ENCODE results near the gene KRT72.

Gene KRT72

DNA sequence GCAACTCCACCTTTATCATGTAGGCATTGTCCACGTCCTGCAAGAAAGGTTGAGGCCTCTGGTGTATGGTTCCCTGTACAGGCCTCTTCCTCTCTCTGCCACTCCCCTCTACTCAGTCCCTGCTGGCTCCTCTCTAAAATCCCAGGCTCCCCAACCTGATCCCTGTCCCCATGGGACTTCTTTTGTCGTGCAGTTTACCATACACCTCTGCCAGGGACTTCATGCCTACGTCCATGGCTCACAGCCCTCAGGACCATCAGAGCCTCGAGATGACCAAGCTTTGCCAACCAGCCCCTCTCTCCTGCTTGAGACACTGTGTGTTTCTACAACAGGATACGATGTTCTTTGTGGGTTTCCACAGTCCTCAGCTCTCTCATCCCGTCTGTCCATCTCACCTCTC is 47.8 kb upstream of the KRT72 start:
- no peaks in the 10 kb centered on the region for H3K4me1 ChIP-seq (ENCODE audit: control insufficient read depth, insufficient read depth, low read length)
- TF ChIP-seq ZNF48 (tag by site-specific recombination; IDR thresholded peaks at IDR 0.05) (no peak), ZNF214 (tag by site-specific recombination; IDR thresholded peaks at IDR 0.05; ENCODE audit: borderline replicate concordance) (no peak), ZNF146 (tag by site-specific recombination; IDR thresholded peaks at IDR 0.05) (no peak), PRDM1 (tag by site-specific recombination; IDR thresholded peaks at IDR 0.05) (no peak)
- TF ChIP-seq, protein P1, sequence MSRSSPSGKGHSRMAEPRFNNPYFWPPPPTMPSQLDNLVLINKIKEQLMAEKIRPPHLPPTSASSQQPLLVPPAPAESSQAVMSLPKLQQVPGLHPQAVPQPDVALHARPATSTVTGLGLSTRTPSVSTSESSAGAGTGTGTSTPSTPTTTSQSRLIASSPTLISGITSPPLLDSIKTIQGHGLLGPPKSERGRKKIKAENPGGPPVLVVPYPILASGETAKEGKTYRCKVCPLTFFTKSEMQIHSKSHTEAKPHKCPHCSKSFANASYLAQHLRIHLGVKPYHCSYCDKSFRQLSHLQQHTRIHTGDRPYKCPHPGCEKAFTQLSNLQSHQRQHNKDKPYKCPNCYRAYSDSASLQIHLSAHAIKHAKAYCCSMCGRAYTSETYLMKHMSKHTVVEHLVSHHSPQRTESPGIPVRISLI (tag by site-specific recombination; IDR thresholded peaks at IDR 0.05) = no peak
- CTCF ChIA-PET = no interaction called here

DNA sequence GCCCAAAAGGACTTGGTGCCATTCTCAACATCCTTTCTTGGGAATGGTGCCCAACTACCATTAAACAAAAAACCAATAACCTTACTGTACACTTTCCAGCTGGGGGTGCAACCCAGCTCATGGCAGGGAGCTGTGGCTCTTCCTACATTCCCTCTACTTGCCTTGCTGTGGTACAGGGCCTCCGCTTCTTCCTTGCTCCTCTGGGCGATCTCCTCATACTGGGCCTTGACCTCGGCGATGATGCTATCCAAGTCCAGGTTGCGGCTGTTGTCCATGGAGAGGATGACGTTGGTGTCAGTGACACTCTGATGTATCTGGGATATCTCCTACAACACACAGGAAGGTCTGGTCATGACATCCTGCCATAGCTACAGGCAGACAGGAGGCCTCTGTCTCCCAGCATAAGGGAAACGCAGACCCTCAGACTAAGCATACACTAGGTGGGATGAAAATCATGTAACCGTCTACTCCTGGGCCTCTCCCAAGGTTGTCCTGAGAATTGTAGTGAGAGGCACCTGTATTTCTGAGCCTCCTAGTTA is 46.8 kb upstream of the KRT72 start:
- ChIA-PET CTCF (interaction anchor here (0.6 to 1.2 kb wide), 2 partner anchors 218 to 253 kb away, joined by 3 to 4 read pairs; no protein-coding TSS in a partner anchor), POLR2A (no interaction called here)
- Histone ChIP-seq H3K4me1 (ENCODE audit: control insufficient read depth, insufficient read depth, low read length) (no peaks in the 10 kb centered on the region), H3K36me3 (ENCODE audit: control insufficient read depth in 2 of 2, insufficient read depth in 1 of 2, low read length in 2 of 2) (no peaks in the 10 kb centered on the region), H3K4me3 (ENCODE audit: low read depth, low read length) (no peak overlapping the region), H3K27ac (ENCODE audit: extremely low read depth, low read depth, low read length) (no peak overlapping the region), H3K9me3 (ENCODE audit: control insufficient read depth, insufficient read depth, low read depth, low read length) (no peaks in the 10 kb centered on the region)
- no peak for TF ChIP-seq ZNF561 (tag by site-specific recombination; IDR thresholded peaks at IDR 0.05; ENCODE audit: borderline replicate concordance)
- TF ChIP-seq HOXA7 (CRISPR knock-in tag; IDR thresholded peaks at IDR 0.05; ENCODE audit: borderline replicate concordance) = no peak
- TF ChIP-seq ZNF624 (tag by site-specific recombination; IDR thresholded peaks at IDR 0.05) = no peak
- no peak for TF ChIP-seq HOXD13 (CRISPR knock-in tag; IDR thresholded peaks at IDR 0.05; ENCODE audit: borderline replicate concordance)
- no peak for TF ChIP-seq KLF16 (tag by site-specific recombination; IDR thresholded peaks at IDR 0.05)
- no peak for TF ChIP-seq ZXDB (tag by site-specific recombination; IDR thresholded peaks at IDR 0.05)
- no peak for TF ChIP-seq ZNF174 (tag by site-specific recombination; IDR thresholded peaks at IDR 0.05)
- TF ChIP-seq RBAK (tag by site-specific recombination; IDR thresholded peaks at IDR 0.05) = no peak
- TF ChIP-seq YY2 (tag by site-specific recombination; IDR thresholded peaks at IDR 0.05) = no peak
- TF ChIP-seq BCL11B (tag by site-specific recombination; IDR thresholded peaks at IDR 0.05; ENCODE audit: low read depth) = no peak
- TF ChIP-seq ZNF140 (tag by site-specific recombination; IDR thresholded peaks at IDR 0.05) = no peak
- TF ChIP-seq, protein P2, sequence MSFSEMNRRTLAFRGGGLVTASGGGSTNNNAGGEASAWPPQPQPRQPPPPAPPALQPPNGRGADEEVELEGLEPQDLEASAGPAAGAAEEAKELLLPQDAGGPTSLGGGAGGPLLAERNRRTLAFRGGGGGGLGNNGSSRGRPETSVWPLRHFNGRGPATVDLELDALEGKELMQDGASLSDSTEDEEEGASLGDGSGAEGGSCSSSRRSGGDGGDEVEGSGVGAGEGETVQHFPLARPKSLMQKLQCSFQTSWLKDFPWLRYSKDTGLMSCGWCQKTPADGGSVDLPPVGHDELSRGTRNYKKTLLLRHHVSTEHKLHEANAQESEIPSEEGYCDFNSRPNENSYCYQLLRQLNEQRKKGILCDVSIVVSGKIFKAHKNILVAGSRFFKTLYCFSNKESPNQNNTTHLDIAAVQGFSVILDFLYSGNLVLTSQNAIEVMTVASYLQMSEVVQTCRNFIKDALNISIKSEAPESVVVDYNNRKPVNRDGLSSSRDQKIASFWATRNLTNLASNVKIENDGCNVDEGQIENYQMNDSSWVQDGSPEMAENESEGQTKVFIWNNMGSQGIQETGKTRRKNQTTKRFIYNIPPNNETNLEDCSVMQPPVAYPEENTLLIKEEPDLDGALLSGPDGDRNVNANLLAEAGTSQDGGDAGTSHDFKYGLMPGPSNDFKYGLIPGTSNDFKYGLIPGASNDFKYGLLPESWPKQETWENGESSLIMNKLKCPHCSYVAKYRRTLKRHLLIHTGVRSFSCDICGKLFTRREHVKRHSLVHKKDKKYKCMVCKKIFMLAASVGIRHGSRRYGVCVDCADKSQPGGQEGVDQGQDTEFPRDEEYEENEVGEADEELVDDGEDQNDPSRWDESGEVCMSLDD (tag by site-specific recombination; IDR thresholded peaks at IDR 0.05) = no peak
- TF ChIP-seq KLF1 (tag by site-specific recombination; IDR thresholded peaks at IDR 0.05) = no peak
- TF ChIP-seq, protein P3, sequence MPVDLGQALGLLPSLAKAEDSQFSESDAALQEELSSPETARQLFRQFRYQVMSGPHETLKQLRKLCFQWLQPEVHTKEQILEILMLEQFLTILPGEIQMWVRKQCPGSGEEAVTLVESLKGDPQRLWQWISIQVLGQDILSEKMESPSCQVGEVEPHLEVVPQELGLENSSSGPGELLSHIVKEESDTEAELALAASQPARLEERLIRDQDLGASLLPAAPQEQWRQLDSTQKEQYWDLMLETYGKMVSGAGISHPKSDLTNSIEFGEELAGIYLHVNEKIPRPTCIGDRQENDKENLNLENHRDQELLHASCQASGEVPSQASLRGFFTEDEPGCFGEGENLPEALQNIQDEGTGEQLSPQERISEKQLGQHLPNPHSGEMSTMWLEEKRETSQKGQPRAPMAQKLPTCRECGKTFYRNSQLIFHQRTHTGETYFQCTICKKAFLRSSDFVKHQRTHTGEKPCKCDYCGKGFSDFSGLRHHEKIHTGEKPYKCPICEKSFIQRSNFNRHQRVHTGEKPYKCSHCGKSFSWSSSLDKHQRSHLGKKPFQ (tag by site-specific recombination; IDR thresholded peaks at IDR 0.05) = no peak
- TF ChIP-seq ZBTB1 (tag by site-specific recombination; IDR thresholded peaks at IDR 0.05) = no peak
- TF ChIP-seq ZNF311 (tag by site-specific recombination; IDR thresholded peaks at IDR 0.05; ENCODE audit: borderline replicate concordance) = no peak
- TF ChIP-seq, protein P4, sequence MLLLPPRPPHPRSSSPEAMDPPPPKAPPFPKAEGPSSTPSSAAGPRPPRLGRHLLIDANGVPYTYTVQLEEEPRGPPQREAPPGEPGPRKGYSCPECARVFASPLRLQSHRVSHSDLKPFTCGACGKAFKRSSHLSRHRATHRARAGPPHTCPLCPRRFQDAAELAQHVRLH (tag by site-specific recombination; IDR thresholded peaks at IDR 0.05) = no peak
- TF ChIP-seq, protein P5, sequence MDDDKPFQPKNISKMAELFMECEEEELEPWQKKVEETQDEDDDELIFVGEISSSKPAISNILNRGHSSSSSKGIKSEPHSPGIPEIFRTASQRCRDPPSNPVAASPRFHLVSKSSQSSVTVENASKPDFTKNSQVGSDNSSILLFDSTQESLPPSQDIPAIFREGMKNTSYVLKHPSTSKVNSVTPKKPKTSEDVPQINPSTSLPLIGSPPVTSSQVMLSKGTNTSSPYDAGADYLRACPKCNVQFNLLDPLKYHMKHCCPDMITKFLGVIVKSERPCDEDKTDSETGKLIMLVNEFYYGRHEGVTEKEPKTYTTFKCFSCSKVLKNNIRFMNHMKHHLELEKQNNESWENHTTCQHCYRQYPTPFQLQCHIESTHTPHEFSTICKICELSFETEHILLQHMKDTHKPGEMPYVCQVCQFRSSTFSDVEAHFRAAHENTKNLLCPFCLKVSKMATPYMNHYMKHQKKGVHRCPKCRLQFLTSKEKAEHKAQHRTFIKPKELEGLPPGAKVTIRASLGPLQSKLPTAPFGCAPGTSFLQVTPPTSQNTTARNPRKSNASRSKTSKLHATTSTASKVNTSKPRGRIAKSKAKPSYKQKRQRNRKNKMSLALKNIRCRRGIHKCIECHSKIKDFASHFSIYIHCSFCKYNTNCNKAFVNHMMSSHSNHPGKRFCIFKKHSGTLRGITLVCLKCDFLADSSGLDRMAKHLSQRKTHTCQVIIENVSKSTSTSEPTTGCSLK (tag by site-specific recombination; IDR thresholded peaks at IDR 0.05) = no peak
- no peak for TF ChIP-seq ZNF596 (tag by site-specific recombination; IDR thresholded peaks at IDR 0.05)
- TF ChIP-seq, protein P6, sequence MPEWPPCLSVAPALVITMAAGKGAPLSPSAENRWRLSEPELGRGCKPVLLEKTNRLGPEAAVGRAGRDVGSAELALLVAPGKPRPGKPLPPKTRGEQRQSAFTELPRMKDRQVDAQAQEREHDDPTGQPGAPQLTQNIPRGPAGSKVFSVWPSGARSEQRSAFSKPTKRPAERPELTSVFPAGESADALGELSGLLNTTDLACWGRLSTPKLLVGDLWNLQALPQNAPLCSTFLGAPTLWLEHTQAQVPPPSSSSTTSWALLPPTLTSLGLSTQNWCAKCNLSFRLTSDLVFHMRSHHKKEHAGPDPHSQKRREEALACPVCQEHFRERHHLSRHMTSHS (tag by site-specific recombination; IDR thresholded peaks at IDR 0.05) = no peak

More for the DNA sequence above, 47.8 kb upstream of the KRT72 start:
- H3K9me3 ChIP-seq (ENCODE audit: control insufficient read depth, insufficient read depth, low read depth, low read length) = no peaks in the 10 kb centered on the region
- POLR2A ChIA-PET = no interaction called here
- no peak overlapping the region for H3K4me3 ChIP-seq (ENCODE audit: low read depth, low read length)
- H3K27ac ChIP-seq (ENCODE audit: extremely low read depth, low read depth, low read length) = no peak overlapping the region
- H3K36me3 ChIP-seq (ENCODE audit: control insufficient read depth in 2 of 2, insufficient read depth in 1 of 2, low read length in 2 of 2) = no peaks in the 10 kb centered on the region

Data from HEK293 (cell line).